HEK293T (cell line): ENCODE results near the gene EYA4.

Source experiments
- ARNT ChIP-seq: fragments of 450-650 bp; IDR thresholded peaks from 2 replicates; pipeline ENCODE4 v1.6.1; 2017; ENCODE audit warnings: mild to moderate bottlenecking
- BHLHE40 ChIP-seq: fragments of 450-650 bp; IDR thresholded peaks from 2 replicates; pipeline ENCODE4 v1.6.1; 2016; ENCODE audit warnings: mild to moderate bottlenecking, moderate library complexity, borderline replicate concordance
- CTBP1 ChIP-seq: fragments of 450-650 bp; IDR thresholded peaks from 2 replicates; pipeline ENCODE4 v1.6.1; 2016; ENCODE audit warnings: borderline replicate concordance
- ELF4 ChIP-seq: fragments of 450-650 bp; IDR thresholded peaks from 2 replicates; pipeline ENCODE4 v1.6.1; 2017; ENCODE audit warnings: antibody characterized with exemption
- FOXA1 ChIP-seq: fragments of 450-650 bp; IDR thresholded peaks from 2 replicates; pipeline ENCODE4 v1.6.1; 2016; ENCODE audit warnings: mild to moderate bottlenecking
- FOXK2 ChIP-seq: fragments of 450-650 bp; IDR thresholded peaks from 2 replicates; pipeline ENCODE4 v1.6.1; 2016; ENCODE audit warnings: mild to moderate bottlenecking
- NFRKB ChIP-seq: fragments of 450-650 bp; IDR thresholded peaks from 2 replicates; pipeline ENCODE4 v1.6.1; 2016; ENCODE audit warnings: mild to moderate bottlenecking, moderate library complexity
- SP1 ChIP-seq: fragments of 450-650 bp; IDR thresholded peaks from 2 replicates; pipeline ENCODE4 v1.6.1; 2017
- SUZ12 ChIP-seq: fragments of 450-650 bp; IDR thresholded peaks from 2 replicates; pipeline ENCODE4 v1.6.1; 2016; ENCODE audit warnings: mild to moderate bottlenecking
- TARDBP ChIP-seq: fragments of 450-650 bp; IDR thresholded peaks from 2 replicates; pipeline ENCODE4 v1.6.1; 2016
- ZNF384 ChIP-seq: fragments of 450-650 bp; IDR thresholded peaks from 2 replicates; pipeline ENCODE4 v1.6.1; 2016

DNA sequence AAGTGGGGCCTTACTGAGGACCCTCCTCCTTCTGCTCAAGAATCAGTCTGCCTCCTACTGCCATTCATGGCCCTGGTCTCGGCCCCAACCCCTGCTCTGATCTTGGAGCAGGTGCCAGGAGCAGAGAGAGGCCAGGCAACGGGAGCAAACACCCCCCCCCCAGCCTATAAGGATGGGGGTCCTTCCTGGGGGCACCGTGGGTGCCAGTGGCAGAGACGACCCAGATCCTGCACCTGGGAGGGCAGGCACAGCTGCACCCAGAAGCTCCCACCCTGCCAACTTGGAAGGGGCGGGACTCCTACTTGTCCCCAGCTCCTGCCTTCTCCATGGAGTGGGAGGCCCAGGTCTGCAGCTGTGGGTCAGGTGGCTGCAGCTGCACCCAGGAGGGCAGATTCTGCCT, 183.2 kb downstream of the EYA4 start:
- TF ChIP-seq ZNF384 (no peak), BHLHE40 (no peak), SUZ12 (no peak), TARDBP (no peak), SP1 (no peak), ARNT (no peak), NFRKB (no peak), FOXA1 (no peak), CTBP1 (no peak), ELF4 (no peak), FOXK2 (no peak)
